ENCODE results near the gene GALNS. TPM values are rescaled to one million over a fixed set of nuclear protein-coding genes. Genes with fewer than 3 reads are reported as not detected.

Gene GALNS
- polyA plus RNA-seq, 1 donor from 2014 or later, result 19.4 TPM

- Histone ChIP-seq H3K27me3 (ENCODE audit: insufficient read depth, low read depth, low read length) (no peaks in the 10 kb centered on the region), H3K9ac (ENCODE audit: low read length) (no peak overlapping the region), H3K36me3 (ENCODE audit: insufficient read depth, low read length) (no peaks in the 10 kb centered on the region), H3K9me3 (ENCODE audit: low read length) (no peaks in the 10 kb centered on the region), H3F3A (ENCODE audit: insufficient read depth, low read length, poor library complexity, severe bottlenecking) (no peaks in the 10 kb centered on the region), H4K20me1 (ENCODE audit: insufficient read depth) (no peaks in the 10 kb centered on the region), H3K4me3 (ENCODE audit: low read length) (no peak overlapping the region), H3K79me2 (replicated peaks; ENCODE audit: insufficient read depth, low read length) (no peaks in the 10 kb centered on the region), H3K9me2 (ENCODE audit: insufficient read depth, low read length) (no peaks in the 10 kb centered on the region), H3K4me2 (ENCODE audit: low read length) (no peak overlapping the region), H3K27ac (ENCODE audit: low read length) (no peak overlapping the region), H2AFZ (ENCODE audit: low read depth, low read length) (no peak overlapping the region)
- no peak for TF ChIP-seq RAD21 (conservative IDR thresholded peaks at IDR 0.05)
- no peak for TF ChIP-seq EP300 (conservative IDR thresholded peaks at IDR 0.05; ENCODE audit: poor library complexity, severe bottlenecking)
- TF ChIP-seq REST (IDR thresholded peaks at IDR 0.05; ENCODE audit: borderline replicate concordance), result no peak
- TF ChIP-seq EZH2 (IDR thresholded peaks at IDR 0.05; ENCODE audit: borderline replicate concordance, insufficient read depth, low read length, poor library complexity, severe bottlenecking), result no peak
- no peak for TF ChIP-seq POLR2AphosphoS5 (IDR thresholded peaks at IDR 0.05)
- no peak for TF ChIP-seq SMC3 (conservative IDR thresholded peaks at IDR 0.05; ENCODE audit: poor library complexity)
- TF ChIP-seq TAF1 (IDR thresholded peaks at IDR 0.05; ENCODE audit: low read depth), result no peak
- TF ChIP-seq MXI1 (conservative IDR thresholded peaks at IDR 0.05; ENCODE audit: poor library complexity, severe bottlenecking), result no peak
- TF ChIP-seq, protein P1, sequence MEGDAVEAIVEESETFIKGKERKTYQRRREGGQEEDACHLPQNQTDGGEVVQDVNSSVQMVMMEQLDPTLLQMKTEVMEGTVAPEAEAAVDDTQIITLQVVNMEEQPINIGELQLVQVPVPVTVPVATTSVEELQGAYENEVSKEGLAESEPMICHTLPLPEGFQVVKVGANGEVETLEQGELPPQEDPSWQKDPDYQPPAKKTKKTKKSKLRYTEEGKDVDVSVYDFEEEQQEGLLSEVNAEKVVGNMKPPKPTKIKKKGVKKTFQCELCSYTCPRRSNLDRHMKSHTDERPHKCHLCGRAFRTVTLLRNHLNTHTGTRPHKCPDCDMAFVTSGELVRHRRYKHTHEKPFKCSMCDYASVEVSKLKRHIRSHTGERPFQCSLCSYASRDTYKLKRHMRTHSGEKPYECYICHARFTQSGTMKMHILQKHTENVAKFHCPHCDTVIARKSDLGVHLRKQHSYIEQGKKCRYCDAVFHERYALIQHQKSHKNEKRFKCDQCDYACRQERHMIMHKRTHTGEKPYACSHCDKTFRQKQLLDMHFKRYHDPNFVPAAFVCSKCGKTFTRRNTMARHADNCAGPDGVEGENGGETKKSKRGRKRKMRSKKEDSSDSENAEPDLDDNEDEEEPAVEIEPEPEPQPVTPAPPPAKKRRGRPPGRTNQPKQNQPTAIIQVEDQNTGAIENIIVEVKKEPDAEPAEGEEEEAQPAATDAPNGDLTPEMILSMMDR (IDR thresholded peaks at IDR 0.05; ENCODE audit: poor library complexity, severe bottlenecking), result no peak
Measured at GRCh38 chr16:88884569-88885271, 28.0 kb upstream of the GALNS start.

DNA sequence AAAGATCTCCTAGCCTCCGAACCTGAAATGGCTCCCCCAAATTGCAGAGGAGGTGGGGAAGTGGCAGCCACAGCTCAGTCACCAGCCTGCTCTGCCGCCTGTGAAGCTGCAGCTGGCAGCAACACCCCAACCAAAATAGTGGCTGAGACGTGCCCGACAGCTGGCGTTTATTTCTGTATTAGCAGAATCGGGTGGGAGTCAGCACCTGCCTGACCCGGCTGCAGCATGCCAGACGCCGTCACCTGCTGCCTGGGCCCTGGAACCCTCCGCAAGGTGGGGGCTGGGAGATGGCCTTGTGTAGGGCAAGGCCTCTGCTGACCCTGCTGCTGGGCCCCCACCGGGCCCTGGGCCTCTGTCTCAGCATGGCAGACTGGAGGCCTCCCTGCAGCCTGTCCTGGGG lies 27.2 kb upstream of the GALNS start:
- Histone ChIP-seq H3K9me2 (ENCODE audit: insufficient read depth, low read length) (no peaks in the 10 kb centered on the region), H3K4me3 (ENCODE audit: low read length) (no peak overlapping the region), H3K36me3 (ENCODE audit: insufficient read depth, low read length) (no peaks in the 10 kb centered on the region), H3F3A (ENCODE audit: insufficient read depth, low read length, poor library complexity, severe bottlenecking) (no peaks in the 10 kb centered on the region), H2AFZ (ENCODE audit: low read depth, low read length) (no peak overlapping the region), H3K9me3 (ENCODE audit: low read length) (no peaks in the 10 kb centered on the region), H3K27ac (ENCODE audit: low read length) (no peak overlapping the region), H3K79me2 (replicated peaks; ENCODE audit: insufficient read depth, low read length) (no peaks in the 10 kb centered on the region), H4K20me1 (ENCODE audit: insufficient read depth) (no peaks in the 10 kb centered on the region), H3K27me3 (ENCODE audit: insufficient read depth, low read depth, low read length) (no peaks in the 10 kb centered on the region), H3K4me2 (ENCODE audit: low read length) (no peak overlapping the region), H3K9ac (ENCODE audit: low read length) (no peak overlapping the region)
- TF ChIP-seq, protein P1 (IDR thresholded peaks at IDR 0.05; ENCODE audit: poor library complexity, severe bottlenecking), result no peak
- no peak for TF ChIP-seq MXI1 (conservative IDR thresholded peaks at IDR 0.05; ENCODE audit: poor library complexity, severe bottlenecking)
- TF ChIP-seq SMC3 (conservative IDR thresholded peaks at IDR 0.05; ENCODE audit: poor library complexity), result no peak
- no peak for TF ChIP-seq EP300 (conservative IDR thresholded peaks at IDR 0.05; ENCODE audit: poor library complexity, severe bottlenecking)
- TF ChIP-seq RAD21 (conservative IDR thresholded peaks at IDR 0.05), result no peak
